GM12878 (cell line): ENCODE measurements around the gene VKORC1.

Source experiments
- ATF7 ChIP-seq: fragments of 450-650 bp; IDR thresholded peaks from 2 replicates; pipeline ENCODE4 v1.6.1; 2016; ENCODE audit warnings: low read depth, mild to moderate bottlenecking
- CTCF ChIP-seq, 3 experiments: IDR thresholded peaks in 2 of 3; conservative IDR thresholded peaks in 1 of 3; 2 replicates each; pipeline ENCODE4 v1.5.1; 2011; ENCODE audit warnings: low read depth in 3 of 3, low read length in 3 of 3, mild to moderate bottlenecking in 3 of 3, control low read depth in 2 of 3, moderate library complexity in 2 of 3, inconsistent platforms in 1 of 3, mixed read lengths in 1 of 3; ENCODE audit not compliant: control insufficient read depth in 2 of 3, insufficient read depth in 1 of 3; ENCODE audit errors: extremely low read depth in 1 of 3
- FOS ChIP-seq: IDR thresholded peaks from 3 replicates; pipeline ENCODE4 v1.6.1; 2011; ENCODE audit warnings: borderline replicate concordance; ENCODE audit not compliant: insufficient read length; ENCODE audit errors: extremely low read depth
- POLR2A ChIP-seq: IDR thresholded peaks from 2 replicates; pipeline ENCODE4 v1.6.1; 2011; ENCODE audit warnings: low read depth, mild to moderate bottlenecking, low read length

- TF ChIP-seq FOS (no peak), CTCF (IDR thresholded peaks at IDR 0.05 in 2 of 3, conservative IDR thresholded peaks at IDR 0.05 in 1 of 3; ENCODE audit: control insufficient read depth in 2 of 3, extremely low read depth in 1 of 3, insufficient read depth in 1 of 3, low read depth in 3 of 3, low read length in 3 of 3) (no peak), POLR2A (peak; percentile 34; the same call in 1 of the 2 replicates), ATF7 (no peak)
Measured at GRCh38 chr16:31132303-31132979, 37.8 kb upstream of the VKORC1 start.
